OCI-LY3 (cell line): Measurements from ENCODE around the gene CCDC141.

Source experiments
- CTCF ChIP-seq: fragments of 200-600, 300-600 bp; sonication (generic); IDR thresholded peaks from 2 replicates; pipeline ENCODE4 v1.5.1; 2014; ENCODE audit warnings: antibody characterized with exemption, low read length, low read depth
- EZH2phosphoT487 ChIP-seq: fragments of 200-600 bp; shearing (Covaris generic); IDR thresholded peaks from 2 replicates; pipeline ENCODE4 v1.6.1; 2018; ENCODE audit warnings: antibody characterized with exemption, mixed run types, low read depth

- no peak for TF ChIP-seq CTCF
- no peak for TF ChIP-seq EZH2phosphoT487
These were observed 216.6 kb downstream of the CCDC141 start for GRCh38 chr2:178833382-178833781.
